Daoy (cell line): ENCODE results near the gene RHBDD1. TPM values are rescaled to one million over a fixed set of nuclear protein-coding genes. Genes with fewer than 3 reads are reported as not detected.

Experiments
- DNase-seq: peaks from one replicate; pipeline ENCODE4 v3.0.0-alpha.2; 2015; ENCODE audit warnings: low read depth
- total RNA-seq: library from RNA; depleted of rRNA; stranded (reverse); fragments of >200 nt; shearing (Covaris generic); gene quantifications from 2 replicates; pipeline ENCODE4 v1.2.3, GENCODE V29; 2014

RHBDD1 gene
- total RNA-seq, 1 experiment from 2014 or later: 4.3 TPM

DNA sequence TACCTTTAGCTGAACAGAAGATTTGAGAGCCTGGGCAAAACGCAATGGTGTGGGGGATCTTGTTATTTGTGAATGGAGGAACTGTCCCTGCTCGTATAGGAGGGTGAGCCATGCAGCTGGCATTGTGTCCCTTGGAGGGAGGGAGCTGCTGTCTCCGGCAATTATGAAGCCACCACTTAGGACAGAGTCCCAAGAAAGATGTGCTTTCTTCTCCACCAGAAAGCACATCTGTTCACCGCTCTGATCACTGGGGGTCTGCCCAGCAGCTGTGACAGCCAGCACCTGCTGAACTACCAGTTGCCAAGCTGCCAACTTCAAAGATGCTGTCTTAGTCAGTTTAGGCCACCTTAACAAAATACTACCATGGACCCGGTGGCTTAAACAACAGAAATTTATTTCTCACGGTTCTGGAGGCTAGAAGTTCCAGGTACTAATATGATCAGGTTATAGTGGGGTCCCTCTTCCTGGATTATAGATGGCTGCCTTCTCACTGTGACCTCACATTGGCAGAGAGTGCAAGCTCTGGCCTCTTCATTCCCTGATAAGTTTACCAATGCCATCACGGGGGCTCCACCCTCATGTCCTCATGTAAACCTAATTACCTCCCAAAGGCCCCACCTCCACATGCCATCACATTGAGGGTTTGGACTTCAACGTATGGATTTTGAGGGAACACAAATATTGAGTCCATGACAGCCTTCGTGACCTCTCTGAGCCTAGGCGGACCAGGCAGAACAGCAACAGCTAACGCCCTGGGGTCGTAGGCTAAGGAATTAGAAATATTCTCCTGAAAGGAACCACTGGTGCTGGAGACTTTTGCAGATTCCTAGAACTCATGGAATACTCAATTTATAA is 148.3 kb downstream of the RHBDD1 start:
- DNase-seq: no peak

DNA sequence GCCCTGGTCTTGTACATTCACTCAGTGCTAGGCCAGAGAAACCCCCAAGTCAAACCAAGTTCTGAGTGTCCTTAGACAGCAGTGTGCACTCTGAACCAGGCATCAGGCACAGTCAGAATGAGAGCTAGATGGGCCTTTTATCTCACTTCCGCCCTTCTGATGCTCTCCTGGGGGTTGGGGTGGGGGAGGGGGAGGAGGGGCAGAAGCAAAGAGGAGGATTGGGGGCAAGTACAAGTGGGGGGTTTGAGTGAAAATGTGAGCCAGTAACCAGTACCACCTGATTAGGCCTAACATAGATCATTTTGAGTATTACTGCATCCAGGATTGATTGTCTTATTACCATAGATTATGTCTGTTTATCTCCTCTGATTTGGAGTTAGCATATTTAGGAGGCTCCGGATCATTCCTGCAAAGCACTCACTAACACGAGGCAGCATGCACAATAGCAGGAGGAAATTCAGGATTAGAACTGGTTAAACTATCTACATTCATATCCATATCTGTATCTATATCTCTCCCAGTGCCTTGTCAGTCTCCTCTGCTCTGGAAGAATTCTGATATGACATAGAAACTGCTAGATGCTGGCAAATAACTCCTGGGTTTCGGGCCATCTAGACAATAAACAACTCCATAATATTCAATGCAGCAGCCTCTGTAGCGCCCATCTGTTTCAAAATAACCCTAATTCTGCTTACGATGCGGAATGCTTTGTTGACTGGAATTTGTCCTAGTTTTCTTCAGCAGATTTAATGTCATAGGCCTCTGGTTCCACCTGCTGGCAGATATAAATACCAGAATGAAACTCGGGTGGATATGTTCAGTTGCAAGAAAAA is 149.1 kb downstream of the RHBDD1 start:
- DNase-seq: peak; percentile 33

DNA sequence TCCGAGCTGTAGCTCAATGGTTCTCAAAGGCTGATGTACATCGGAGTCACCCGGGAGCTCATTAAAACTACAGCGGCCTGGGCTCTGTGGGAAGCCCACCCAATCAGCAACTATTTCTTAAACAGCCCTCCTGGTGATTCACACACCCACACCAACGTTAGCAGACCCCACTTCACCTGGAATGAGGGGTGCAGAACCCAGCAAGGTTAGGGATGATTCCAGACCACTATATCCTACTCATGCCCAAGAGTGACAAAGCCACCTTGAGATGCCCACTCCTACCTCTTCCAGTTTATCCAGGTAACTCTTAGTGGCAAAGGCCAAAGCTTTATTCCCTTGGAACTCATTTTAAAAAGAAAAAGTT is 149.7 kb downstream of the RHBDD1 start:
- no peak for DNase-seq

DNA sequence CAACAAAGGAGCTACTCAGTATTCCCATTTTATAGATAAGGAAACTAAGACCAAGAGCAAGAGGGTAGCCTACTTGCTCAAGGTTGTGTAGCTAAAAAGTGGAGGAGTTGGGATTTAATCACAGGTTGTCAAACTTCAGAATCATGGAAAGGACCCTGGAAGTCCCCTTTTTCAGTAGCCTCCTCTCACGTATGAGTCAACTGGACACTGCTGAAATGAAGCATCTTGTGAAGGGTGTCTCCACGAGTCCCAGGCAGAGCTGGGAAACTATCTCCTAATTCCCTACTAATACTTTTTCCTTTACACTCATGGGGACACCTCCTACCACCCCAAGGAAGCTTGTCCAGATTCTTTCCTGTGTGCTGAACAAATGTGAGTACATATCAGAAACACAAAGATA is 155.8 kb downstream of the RHBDD1 start:
- no peak for DNase-seq

DNA sequence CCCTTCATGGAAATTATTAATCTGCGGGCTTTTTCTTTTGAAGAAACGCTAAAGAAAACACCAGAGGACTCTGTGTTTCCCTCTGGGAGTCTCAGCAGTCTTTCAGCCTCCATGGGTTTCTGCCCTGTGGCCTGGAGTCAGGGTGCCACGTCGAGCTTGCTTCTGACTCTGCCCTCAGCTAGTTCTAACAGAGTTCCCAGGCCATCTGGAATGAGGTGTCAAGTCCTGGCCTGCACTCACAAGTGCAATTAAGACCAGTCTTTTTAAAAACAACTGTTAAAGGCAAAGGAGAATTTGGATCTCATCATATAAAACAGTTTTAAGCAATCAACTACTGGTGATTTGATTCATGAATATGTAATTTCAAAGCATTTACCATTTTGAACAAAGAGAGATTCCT is 157.3 kb downstream of the RHBDD1 start:
- DNase-seq: no peak

DNA sequence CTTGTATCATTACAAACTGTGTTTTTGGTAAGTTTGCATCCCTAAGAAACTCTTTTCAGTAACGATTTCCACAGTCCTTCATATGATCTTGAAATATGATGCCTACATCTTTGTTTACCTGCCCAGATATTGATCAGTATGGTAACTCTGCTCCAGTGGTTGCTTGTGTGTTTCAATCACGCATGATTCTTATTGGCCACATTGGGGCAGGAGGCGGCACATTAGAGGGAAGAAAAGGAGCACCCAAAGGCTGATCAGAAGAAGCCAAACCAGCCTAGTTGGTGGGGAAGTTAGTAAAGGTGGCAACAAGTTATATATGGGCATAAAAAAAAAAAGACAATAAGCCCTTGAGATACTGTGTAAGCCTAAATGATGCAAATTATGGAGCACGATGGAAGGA is 158.9 kb downstream of the RHBDD1 start:
- DNase-seq: peak; percentile 27

DNA sequence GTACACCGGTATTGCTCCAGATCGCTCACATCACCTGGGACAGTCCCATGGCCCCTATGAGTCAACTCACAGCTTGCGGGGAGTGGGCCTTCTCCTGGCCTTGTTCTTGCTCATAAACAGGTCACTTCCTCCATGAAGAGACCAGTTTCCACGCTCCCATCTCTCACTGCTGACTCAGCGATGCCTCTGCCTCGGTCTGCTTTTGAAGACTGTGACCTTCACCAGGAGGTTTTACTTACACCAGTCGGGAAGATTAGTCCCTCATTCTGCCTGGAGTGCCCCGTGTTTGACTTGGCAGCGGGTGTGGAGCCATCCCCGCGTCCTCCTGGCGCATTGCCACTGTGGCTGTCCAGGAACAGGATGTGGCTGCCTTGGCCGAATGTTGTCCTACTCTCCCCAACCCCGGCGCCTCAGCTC is 159.8 kb downstream of the RHBDD1 start:
- peak; percentile 81 for DNase-seq

DNA sequence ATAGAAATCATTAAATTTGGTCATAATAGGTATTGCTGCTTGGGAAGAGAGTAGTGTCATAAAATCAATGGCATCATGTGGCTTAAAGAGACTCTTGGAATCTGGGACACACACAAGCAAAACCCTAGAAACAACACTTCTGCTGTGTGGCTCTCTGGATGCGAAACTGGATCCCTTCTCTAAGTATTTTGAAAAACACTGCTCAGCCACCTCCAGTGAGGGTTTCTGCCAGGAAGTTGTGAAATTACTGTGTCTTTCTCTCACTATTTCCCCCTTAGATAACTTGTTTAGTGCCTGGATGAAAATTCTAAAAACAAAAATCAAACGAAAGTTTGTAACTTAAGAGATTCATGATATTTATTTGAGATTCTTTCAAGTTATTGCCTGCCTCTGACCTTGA is 163.8 kb downstream of the RHBDD1 start:
- no peak for DNase-seq

DNA sequence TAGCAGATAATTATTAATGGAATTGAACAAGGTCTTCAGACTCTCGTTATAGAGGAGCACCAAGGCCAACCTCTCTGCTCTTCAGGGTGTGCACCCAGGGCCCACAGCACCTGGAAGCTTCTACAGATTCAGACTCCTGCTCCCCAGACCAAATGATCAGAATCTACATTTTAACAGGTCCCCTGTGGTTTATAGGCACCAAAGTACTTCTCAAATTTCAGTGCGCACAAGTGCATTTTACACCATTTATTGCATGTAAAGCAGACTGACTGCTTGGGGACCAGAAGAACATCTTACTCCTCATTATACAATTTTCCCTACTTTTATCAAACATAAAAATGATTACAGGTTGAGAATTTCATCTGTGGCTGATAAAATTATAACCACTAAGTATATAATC is 164.3 kb downstream of the RHBDD1 start:
- no peak for DNase-seq

DNA sequence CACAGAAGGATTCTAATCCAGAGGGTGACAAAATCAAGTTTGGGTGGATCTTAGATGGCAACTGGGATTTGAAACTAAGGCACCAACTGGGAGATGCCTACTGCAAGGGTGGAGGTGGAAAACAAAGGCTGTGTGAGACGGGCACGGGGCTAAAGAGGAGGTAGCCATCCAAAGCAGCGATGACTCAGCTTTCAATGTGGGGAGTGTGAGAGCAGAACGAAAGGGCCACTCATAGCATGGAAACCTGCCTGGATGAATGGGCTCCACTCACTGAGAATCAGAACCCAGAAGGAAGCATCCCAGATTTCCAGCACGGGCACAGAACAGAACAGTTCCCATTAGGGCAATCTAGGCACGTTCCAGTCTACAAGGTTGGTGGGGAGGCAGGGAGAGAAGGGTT is 168.6 kb downstream of the RHBDD1 start:
- DNase-seq: no peak

DNA sequence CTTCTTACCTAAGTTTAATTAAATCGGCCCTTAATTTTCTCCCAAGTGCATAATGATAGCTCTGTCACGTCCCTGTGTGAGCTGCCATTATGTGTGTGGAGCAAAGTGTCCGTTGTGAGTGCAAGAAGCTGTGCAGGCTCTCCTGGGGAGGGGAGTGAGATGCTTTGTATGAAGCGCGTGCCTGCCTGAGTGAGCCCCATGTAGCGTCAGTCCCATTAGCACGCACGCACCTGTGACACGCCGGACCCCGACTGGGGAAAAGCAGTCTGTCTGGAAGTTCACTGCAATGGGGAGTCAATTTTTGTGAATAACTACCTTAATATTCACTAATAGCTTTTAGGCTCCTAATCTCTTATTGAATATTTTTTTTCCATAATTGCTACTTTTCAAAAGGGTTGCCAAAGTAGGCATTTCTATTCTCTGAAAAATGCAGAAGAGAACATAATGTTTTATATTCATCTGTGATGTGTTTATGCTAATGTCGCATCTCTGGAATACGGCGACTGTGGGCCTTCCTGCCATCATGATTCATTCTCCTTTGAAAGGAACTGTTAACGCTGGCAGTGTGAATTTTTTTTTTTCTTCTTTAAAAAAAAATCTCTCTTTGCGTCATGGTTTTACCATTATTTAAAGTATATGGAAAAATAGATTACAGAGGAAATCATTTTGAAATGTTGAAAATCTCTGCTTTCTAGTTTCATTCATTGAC is 170.5 kb downstream of the RHBDD1 start:
- no peak for DNase-seq

DNA sequence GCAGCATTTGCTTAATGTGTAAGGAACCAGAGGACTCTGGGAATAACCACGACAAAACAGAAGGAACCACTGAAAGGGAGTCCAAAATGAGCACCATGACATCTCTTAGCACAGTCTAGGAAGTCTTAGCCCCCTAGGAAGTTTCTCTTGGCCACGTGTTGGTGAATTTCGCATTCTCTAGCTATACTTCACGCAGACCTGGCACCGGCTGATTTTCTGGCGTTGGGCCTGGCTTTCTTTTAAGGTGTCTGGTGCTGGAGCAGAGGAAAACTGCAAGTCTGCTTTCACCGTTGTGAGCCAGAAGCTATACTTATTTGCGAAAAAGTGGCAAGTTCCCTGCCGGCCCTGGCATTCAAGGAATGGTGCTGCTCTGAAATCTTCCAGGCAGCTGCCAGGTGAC is 171.3 kb downstream of the RHBDD1 start:
- DNase-seq: no peak

DNA sequence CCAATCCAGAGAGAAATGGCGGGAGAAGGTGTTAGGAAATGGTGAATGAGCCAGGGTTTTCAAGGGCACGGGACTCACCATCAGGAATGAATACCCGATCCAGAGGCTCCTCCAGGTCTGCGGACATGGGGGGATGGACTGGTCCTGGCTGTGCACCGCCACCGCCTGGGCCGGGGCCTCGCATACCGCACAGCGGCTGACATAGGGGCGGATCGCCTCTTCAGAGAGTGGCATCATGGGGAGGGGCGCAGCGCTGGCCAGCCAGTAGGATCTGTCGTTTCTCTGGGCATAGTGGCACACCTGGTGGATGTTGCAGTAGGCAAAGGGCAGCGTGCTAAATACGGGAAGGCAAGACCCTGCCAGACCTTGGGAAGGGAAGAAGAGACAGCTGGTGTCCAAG is 172.1 kb downstream of the RHBDD1 start:
- DNase-seq: no peak

DNA sequence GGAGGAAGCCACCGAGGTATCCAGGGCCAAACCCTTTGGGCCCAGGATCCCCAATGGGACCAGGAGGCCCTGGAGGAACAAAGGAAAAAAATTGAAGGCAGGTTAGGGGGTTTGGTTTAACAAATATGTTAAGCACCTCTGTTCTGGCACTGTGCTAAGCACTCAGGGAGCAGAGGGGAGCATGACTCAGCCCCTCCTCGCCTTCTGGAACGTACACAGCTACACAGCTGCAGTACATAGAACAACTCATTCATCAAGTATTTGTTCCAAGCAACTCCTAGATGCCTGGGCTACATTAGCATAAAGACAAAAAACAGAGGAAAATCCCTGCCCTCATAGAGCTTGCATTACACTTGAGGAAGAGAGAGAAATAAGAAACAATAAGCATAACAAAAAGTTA is 174.6 kb downstream of the RHBDD1 start:
- no peak for DNase-seq

DNA sequence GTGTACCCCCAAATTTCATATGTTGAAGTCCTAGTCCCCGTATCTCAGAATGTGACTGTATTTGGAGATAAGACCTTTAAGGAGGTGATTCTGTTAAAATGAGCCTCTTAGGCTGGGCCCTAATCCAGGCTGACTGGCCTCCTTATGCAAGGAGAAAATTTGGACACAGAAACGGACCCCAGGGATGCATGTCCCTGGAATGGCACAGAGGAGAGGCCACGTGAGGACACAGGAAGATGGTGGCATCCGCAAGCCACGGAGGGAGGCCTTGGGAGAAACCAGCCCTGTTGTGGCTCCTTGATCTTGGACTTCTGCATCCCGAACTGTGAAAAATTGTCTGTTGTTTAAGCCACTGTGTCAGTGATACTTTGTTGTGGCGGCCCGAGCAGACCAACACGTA is 177.5 kb downstream of the RHBDD1 start:
- DNase-seq: no peak

DNA sequence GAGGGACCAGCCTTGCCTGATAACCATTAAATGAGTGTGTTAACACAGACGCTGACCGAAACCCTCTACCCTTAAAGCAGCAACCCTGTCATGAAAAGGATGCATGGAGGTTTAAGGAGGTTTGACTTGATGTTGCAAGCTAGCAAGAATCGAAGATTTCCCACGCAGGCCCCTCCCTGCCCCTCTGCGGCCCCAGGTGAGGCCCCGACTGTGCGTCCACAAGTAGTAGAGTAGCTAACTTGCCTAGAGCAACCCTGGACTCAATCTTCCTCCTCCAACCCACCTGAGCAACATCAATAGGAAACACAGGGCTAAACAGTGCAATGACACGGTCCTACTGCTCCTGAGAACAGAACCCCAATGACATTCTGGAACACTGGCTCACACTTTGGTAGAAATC is 178.0 kb downstream of the RHBDD1 start:
- DNase-seq: no peak

DNA sequence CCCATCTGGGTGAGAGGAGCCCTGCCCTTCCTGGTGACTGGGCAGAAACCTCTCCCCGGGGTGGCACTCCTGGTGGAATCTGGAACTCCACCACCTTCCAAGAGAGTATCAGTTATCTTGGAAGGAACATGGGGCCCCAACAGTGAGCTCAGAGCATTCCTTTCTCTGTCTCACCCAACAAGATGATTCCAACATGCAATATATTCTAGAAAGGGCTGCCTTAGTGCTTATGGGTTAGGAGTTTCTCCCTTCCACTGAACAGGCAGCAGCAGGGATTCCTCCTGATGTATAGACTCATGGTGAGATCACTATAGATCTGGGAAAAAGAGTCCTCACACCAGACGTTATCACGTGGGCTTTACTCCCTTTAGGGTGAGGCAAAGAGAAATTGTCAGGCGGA is 181.0 kb downstream of the RHBDD1 start:
- DNase-seq: no peak

DNA sequence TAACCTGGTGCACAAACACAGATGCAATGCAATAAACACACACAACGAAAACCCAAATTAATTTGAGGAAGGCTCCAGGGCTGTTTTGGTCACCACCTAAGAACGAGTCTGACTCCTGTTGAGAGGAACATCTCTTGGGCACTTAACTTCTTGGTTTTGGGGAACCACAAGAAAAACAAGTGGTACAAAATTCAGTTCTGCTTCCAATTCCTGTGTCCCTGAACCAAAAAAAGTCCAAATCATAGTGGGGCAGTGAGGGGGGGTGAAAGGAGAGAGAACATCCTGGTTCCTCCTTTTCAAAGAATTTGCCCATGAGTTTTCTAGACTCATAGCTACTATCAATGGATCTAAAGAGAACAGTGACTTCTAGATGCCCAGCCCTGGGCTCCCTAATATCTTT is 184.6 kb downstream of the RHBDD1 start:
- no peak for DNase-seq

DNA sequence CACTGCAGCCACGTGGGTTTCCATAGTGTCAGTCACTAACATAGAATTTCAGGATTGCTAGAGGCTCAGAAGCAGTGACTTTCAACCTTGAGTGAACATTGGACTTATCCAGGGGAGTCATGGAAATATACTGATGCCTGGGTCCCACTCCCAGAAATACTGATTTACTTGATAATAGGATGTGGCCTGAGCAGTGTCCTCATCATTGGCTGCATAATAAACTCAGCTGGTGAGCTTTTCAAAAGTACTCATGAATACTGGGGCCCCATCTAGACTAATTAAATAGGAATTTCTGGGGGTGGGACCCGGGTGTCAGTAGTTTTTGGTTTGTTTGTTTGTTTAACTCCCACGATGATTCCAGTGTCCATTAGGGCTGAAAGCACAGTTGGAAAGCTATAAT is 186.8 kb downstream of the RHBDD1 start:
- no peak for DNase-seq

DNA sequence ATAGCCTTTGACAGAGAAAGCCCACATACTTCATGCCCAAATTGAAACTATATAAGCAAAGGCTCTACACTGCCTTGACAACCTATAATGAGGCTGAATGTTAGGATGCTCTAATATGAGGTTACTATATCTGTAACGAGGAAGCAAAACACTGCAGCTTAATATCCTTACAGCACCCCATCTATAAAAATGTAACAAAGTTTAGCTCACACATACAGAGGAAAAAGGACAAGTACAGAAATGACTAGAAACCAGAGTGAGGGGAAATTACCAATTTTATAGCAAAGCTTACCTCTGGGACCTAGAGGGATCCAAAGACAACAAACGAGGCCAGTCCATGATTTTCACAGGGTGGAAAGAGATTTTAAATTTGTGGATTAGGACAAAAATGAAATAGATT is 189.7 kb downstream of the RHBDD1 start:
- DNase-seq: no peak

DNA sequence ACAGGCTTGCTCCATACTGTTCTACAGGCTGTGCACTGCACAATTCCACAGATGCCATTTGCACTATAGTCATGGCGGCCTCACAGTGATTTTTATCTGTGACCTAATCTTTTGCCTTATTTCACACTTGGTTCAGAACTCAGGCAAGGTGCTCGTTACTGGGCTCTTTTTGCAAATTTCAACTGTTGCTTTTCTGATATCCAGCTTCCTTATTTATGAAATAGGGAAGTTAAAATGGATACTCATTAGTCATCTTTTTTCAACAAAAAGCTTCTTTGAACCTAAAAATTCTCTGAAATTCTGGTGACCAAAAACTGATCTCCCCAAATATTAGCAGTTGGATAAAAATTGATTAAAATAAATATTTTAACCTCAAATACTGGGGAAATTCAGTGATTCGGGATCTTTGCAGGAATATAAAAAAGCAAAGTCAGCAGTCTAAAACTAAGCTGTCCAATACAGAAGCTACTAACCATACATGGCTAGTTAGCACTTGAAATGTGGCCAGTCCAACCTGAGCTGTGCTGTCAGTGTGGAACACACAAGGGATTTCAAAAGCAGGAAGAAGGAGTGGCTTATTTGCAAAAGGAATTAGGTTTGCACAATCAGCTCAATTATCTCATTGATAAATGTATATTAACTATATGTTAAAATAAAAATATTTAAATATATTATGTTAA is 193.7 kb downstream of the RHBDD1 start:
- DNase-seq: no peak

DNA sequence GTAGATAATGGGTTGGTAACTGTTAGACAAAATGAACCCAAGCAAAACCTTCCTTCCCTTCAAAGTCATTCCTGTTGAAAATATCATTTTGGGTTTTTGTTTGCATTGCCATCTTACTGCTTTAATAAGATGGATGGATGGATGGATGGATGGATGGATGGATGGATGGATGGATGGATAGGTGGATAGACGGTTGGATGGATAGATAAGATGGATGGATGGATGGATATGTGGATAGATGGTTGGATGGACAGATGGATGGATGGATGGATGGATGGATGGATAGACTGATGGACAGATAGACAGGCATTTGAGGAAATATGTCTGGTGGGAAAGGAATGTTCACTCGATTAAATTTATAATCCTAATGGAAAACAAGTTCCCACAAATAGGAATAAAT is 194.9 kb downstream of the RHBDD1 start:
- DNase-seq: no peak
